K562 (cell line): ENCODE data around the gene PARK7. TPM values are rescaled to one million over a fixed set of nuclear protein-coding genes. Genes with fewer than 3 reads are reported as not detected.

Experiments used
- ATAC-seq: fragments of 200-7000 bp; cut with Tn5 transposase; 3 replicates; pipeline ENCODE4 v1.9.1; 2020; ENCODE audit warnings: moderate library complexity
- BruUV-seq: library from RNA; stranded (reverse); fragments of 400-500 nt; replicated peaks from 2 replicates; lab custom pipeline; 2021; lab: Mats Ljungman, UMichigan
- CTCF ChIA-PET: fragments of 300-600 bp; formaldehyde crosslinking; extraction: SDS; loops from one replicate; lab custom pipeline; 2021; ENCODE audit warnings: low intra/inter-chr PET ratio; lab: Yijun Ruan, JAX
- POLR2A ChIA-PET: fragments of 300-600, 350-650 bp; sonication (Branson Sonifier 250); formaldehyde crosslinking; extraction: SDS; loops from one replicate; lab custom pipeline; 2021; ENCODE audit warnings: antibody characterized with exemption, inconsistent platforms; lab: Yijun Ruan, JAX
- DNase-seq, 4 experiments: peaks; one replicate each; pipeline versions ENCODE4 v3.0.0 to v3.0.0-alpha.2; 2011 to 2018; ENCODE audit warnings: low spot score in 3 of 4, mixed read lengths in 3 of 4; ENCODE audit errors: extremely low read depth in 1 of 4
- FAIRE-seq: peaks from 2 replicates; lab custom pipeline; 2011; peaks lifted over from hg19 to GRCh38; lab: Jason Lieb, UNC
- H2AFZ ChIP-seq: 2 replicates; pipeline ENCODE4 v1.6.0; 2011; ENCODE audit warnings: low read depth, low read length, control low read depth, inconsistent platforms
- H3K27ac ChIP-seq: fragments of 200-600 bp; 3 replicates; pipeline ENCODE4 v1.8.0; 2011; ENCODE audit warnings: low read depth, mild to moderate bottlenecking, control low read depth, inconsistent platforms, low read length, moderate library complexity, mixed read lengths; ENCODE audit errors: extremely low read depth
- H3K27me3 ChIP-seq, 2 experiments: fragments of 300-600 bp in 1 of 2; 2 replicates in 1 of 2; 3 replicates in 1 of 2; pipeline versions ENCODE4 v1.6.0 to v1.8.0; 2011; ENCODE audit warnings: inconsistent platforms in 2 of 2, low read length in 2 of 2, mild to moderate bottlenecking in 1 of 2, mixed read lengths in 1 of 2, moderate library complexity in 1 of 2; ENCODE audit not compliant: control insufficient read depth in 2 of 2, insufficient read depth in 2 of 2
- H3K36me3 ChIP-seq: fragments of 300-600 bp; 3 replicates; pipeline ENCODE4 v1.8.0; 2011; ENCODE audit warnings: mild to moderate bottlenecking, low read length, inconsistent platforms; ENCODE audit not compliant: control insufficient read depth, insufficient read depth
- H3K4me1 ChIP-seq, 2 experiments: fragments of 200-600 bp in 1 of 2; replicated peaks in 1 of 2; 2 replicates in 1 of 2; 3 replicates in 1 of 2; pipeline versions ENCODE4 v1.5.1 to v1.8.0; 2011; ENCODE audit warnings: inconsistent platforms in 2 of 2, low read length in 2 of 2, mild to moderate bottlenecking in 1 of 2, mixed read lengths in 1 of 2, moderate library complexity in 1 of 2; ENCODE audit not compliant: control insufficient read depth in 2 of 2, insufficient read depth in 2 of 2
- H3K4me2 ChIP-seq: 2 replicates; pipeline ENCODE4 v1.6.1; 2011; ENCODE audit warnings: low read length, control low read depth, inconsistent platforms, mixed read lengths; ENCODE audit not compliant: insufficient read depth
- H3K4me3 ChIP-seq: fragments of 200-600 bp; sonication (generic), shearing (Covaris generic); 2 replicates; pipeline ENCODE4 v1.5.1; 2016; ENCODE audit warnings: control low read depth, inconsistent platforms
- H3K79me2 ChIP-seq: fragments of 200-600 bp; 3 replicates; pipeline ENCODE4 v1.8.0; 2011; ENCODE audit warnings: low read length, inconsistent platforms; ENCODE audit not compliant: control insufficient read depth, insufficient read depth
- H3K9ac ChIP-seq, 2 experiments: 2 replicates each; pipeline versions ENCODE4 v1.6.0 to v1.6.1; 2011; ENCODE audit warnings: low read depth in 2 of 2, low read length in 2 of 2, control low read depth in 1 of 2, inconsistent platforms in 1 of 2, mild to moderate bottlenecking in 1 of 2, mixed read lengths in 1 of 2; ENCODE audit not compliant: insufficient read depth in 1 of 2
- H3K9me1 ChIP-seq: one replicate; pipeline ENCODE4 v1.6.0; 2011; ENCODE audit warnings: inconsistent platforms, mild to moderate bottlenecking, low read length, moderate library complexity; ENCODE audit not compliant: control insufficient read depth, insufficient read depth
- H3K9me3 ChIP-seq: replicated peaks from 2 replicates; pipeline ENCODE4 v1.5.1; 2011; ENCODE audit warnings: low read depth, low read length, inconsistent platforms; ENCODE audit not compliant: control insufficient read depth, insufficient read depth
- H4K20me1 ChIP-seq: replicated peaks from 2 replicates; pipeline ENCODE4 v1.6.1; 2011; ENCODE audit warnings: low read length, inconsistent platforms, mixed read lengths; ENCODE audit not compliant: control insufficient read depth, insufficient read depth
- BACH1 ChIP-seq: fragments of 200-800 bp; sonication (Bioruptor generic); IDR thresholded peaks from 2 replicates; pipeline ENCODE4 v1.6.1; 2016; ENCODE audit warnings: missing genetic modification characterization, missing compliant biosample characterization
- C11orf30 ChIP-seq: fragments of 450-650 bp; IDR thresholded peaks from 2 replicates; pipeline ENCODE4 v1.6.1; 2016; ENCODE audit warnings: low read depth, mild to moderate bottlenecking
- CBFA2T3 ChIP-seq: fragments of 450-650 bp; IDR thresholded peaks from 2 replicates; pipeline ENCODE4 v1.6.1; 2017
- CHD2 ChIP-seq: IDR thresholded peaks from 2 replicates; pipeline ENCODE4 v1.6.1; 2011; ENCODE audit warnings: low read depth, low read length
- GABPA ChIP-seq: fragments of 200-800 bp; sonication (Bioruptor generic); conservative IDR thresholded peaks from 2 replicates; pipeline ENCODE4 v1.6.1; 2016; ENCODE audit warnings: low read depth, missing genetic modification characterization, missing compliant biosample characterization
- GTF2F1 ChIP-seq: IDR thresholded peaks from 2 replicates; pipeline ENCODE4 v1.6.1; 2011; ENCODE audit warnings: low read depth, low read length, improper control_type of control experiment
- HCFC1 ChIP-seq: IDR thresholded peaks from 2 replicates; pipeline ENCODE4 v1.6.1; 2012; ENCODE audit warnings: low read depth, low read length, improper control_type of control experiment
- HNRNPLL ChIP-seq: fragments of 200-400 bp; formaldehyde crosslinking; IDR thresholded peaks from 2 replicates; pipeline ENCODE4 v1.6.1; 2017; ENCODE audit warnings: low read length, low read depth, mild to moderate bottlenecking; ENCODE audit not compliant: poor library complexity, severe bottlenecking
- SMAD3 ChIP-seq: fragments of 450-650 bp; formaldehyde crosslinking; conservative IDR thresholded peaks from 2 replicates; pipeline ENCODE4 v1.4.0; 2020; ENCODE audit warnings: mild to moderate bottlenecking
- ZNF239 ChIP-seq: fragments of 250-450 bp; sonication (Bioruptor Pico); IDR thresholded peaks from 2 replicates; pipeline ENCODE4 v1.4.0; 2020; ENCODE audit warnings: mild to moderate bottlenecking
- ZNF274 ChIP-seq: IDR thresholded peaks from 2 replicates; pipeline ENCODE4 v1.6.1; 2011; ENCODE audit warnings: low read depth, mild to moderate bottlenecking, low read length, moderate library complexity, borderline replicate concordance
- WGBS: fragments of 100-300 bp; shearing (Covaris generic); methylation state at CpG from one replicate; pipeline ENCODE4 v1.1.6; 2016; ENCODE audit warnings: low coverage, mixed read lengths; ENCODE audit not compliant: insufficient coverage; ENCODE audit errors: missing lambda C conversion rate; 5-methylcytosine and 5-hydroxymethylcytosine counted together
- in situ Hi-C: fragments of 300-500 bp; cut with MboI; formaldehyde crosslinking; loops from 4 replicates; pipeline ENCODE4 v1.15.0; 2018; ENCODE audit warnings: inconsistent platforms, mixed read lengths
- intact Hi-C: fragments of 100-400 bp; cut with micrococcal nuclease; formaldehyde crosslinking; loops from 2 replicates; pipeline ENCODE4 v1.14.2; 2022
- polyA plus RNA-seq, 8 experiments: library from polyadenylated mRNA; depleted of rRNA in 4 of 8; stranded (reverse) in 5 of 8; unstranded in 3 of 8; fragments of >200 nt; fragmentation: Nextera tagmentation in 2 of 8; fragmentation: Illumina TruSeq in 1 of 8; extraction: Ambion mirVana in 2 of 8; extraction: Trizol in 1 of 8; gene quantifications; 2 replicates each; pipeline versions ENCODE4 v1.2.1 to v1.2.3, GENCODE V29; 2011 to 2014; ENCODE audit warnings: inconsistent platforms in 1 of 8, missing spikeins in 1 of 8
- total RNA-seq, 7 experiments: library from RNA; depleted of rRNA in 6 of 7; stranded (reverse); fragments of >200 nt in 6 of 7; fragmentation: Illumina TruSeq in 2 of 7; extraction: Trizol in 2 of 7; gene quantifications; 2 replicates each; pipeline versions ENCODE4 v1.2.1 to v1.2.3, GENCODE V29; 2011 to 2021; ENCODE audit warnings: low replicate concordance in 1 of 7
- TF ChIP-seq, protein P1 (sequence below): fragments of 250-450 bp; sonication (Bioruptor Pico); IDR thresholded peaks from 2 replicates; pipeline ENCODE4 v1.4.0; 2020; ENCODE audit warnings: borderline replicate concordance
- TF ChIP-seq, protein P2 (sequence below): IDR thresholded peaks from 2 replicates; pipeline ENCODE4 v1.6.1; 2016; ENCODE audit warnings: missing genetic modification characterization, missing compliant biosample characterization
- TF ChIP-seq, protein P3 (sequence below): sonication (generic); formaldehyde crosslinking; IDR thresholded peaks from 2 replicates; pipeline ENCODE4 v1.5.0; 2020; ENCODE audit warnings: missing genetic modification reagents
- TF ChIP-seq, protein P4 (sequence below): fragments of 250-450 bp; sonication (Bioruptor Pico); IDR thresholded peaks from 2 replicates; pipeline ENCODE4 v1.9.0; 2021; ENCODE audit warnings: mild to moderate bottlenecking, inconsistent platforms

PARK7 gene
- total and polyA plus RNA-seq, 9 of the 15 experiments (the other 6 are each of a cell fraction or from before 2014, with no cell fraction given): 374 to 1,298 (median 484) TPM

DNA sequence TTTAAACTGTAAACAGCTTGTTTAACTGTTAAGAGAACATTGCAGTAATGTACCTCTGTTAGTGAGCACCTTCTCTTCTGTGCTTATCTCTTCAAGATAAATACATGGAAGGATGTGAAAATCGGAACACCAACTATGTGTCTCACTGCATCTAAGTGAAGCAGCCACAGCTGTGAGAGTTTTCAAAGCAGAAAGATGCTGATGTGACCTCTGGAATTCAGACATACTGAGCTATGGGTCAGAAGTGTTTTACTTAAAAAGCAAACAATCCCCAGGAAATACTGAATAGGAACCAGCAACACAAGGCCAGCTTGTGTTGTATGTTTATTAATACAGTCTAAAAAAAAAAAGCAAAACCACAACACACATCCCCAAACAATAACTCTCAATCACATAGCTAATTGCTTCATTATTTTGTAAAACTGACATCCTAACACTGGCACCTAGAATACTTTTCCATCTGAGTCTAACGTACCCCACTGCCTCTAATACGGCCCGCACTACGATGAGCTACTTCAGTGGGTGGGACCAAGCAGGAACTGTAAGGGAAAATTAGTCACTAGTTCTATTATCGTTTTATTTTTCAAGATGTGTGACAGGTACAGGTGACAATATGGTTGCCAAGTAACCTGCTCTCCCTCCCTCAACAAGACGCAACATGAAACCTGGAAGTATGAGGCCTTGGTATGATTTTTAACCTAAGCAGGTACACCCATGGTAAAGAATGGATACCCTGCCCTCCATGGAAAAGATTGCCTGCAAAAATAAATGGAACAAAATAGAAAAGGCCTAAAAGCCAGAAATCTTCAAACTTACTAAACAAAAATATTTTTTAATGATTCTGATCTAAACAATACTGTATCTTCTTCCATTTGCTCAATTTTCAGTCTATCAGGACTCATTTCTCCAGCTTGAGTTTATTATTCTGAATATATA is 50.7 kb downstream of the PARK7 start (continued):
- TF ChIP-seq, protein P1, sequence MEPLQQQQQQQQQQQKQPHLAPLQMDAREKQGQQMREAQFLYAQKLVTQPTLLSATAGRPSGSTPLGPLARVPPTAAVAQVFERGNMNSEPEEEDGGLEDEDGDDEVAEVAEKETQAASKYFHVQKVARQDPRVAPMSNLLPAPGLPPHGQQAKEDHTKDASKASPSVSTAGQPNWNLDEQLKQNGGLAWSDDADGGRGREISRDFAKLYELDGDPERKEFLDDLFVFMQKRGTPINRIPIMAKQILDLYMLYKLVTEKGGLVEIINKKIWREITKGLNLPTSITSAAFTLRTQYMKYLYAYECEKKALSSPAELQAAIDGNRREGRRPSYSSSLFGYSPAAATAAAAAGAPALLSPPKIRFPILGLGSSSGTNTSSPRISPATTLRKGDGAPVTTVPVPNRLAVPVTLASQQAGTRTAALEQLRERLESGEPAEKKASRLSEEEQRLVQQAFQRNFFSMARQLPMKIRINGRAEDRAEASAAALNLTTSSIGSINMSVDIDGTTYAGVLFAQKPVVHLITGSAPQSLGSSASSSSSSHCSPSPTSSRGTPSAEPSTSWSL: no peak
- TF ChIP-seq, protein P2, sequence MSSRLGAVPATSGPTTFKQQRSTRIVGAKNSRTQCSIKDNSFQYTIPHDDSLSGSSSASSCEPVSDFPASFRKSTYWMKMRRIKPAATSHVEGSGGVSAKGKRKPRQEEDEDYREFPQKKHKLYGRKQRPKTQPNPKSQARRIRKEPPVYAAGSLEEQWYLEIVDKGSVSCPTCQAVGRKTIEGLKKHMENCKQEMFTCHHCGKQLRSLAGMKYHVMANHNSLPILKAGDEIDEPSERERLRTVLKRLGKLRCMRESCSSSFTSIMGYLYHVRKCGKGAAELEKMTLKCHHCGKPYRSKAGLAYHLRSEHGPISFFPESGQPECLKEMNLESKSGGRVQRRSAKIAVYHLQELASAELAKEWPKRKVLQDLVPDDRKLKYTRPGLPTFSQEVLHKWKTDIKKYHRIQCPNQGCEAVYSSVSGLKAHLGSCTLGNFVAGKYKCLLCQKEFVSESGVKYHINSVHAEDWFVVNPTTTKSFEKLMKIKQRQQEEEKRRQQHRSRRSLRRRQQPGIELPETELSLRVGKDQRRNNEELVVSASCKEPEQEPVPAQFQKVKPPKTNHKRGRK: no peak
- no peak for TF ChIP-seq GABPA

DNA sequence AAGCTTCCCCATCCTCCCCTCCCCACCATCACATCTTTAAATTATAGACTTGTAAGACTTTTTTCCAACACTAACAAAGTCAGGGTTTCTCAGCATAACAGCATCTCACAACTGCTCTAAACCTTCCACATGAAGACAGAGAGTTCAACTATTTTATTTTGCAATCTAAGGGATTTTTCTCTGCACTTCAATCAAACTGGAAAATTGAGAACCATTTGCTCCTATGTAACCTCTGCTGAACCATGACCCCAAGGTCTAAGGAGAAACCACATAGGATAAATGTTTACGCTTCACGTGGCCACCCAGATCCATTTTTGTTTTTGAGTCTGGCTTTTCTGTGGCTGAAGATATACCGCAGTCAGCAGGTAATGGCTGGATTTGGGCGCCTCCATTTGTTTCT is 51.4 kb downstream of the PARK7 start:
- no peaks in the 10 kb centered on the region for H3K27me3 ChIP-seq
- no peak for ATAC-seq
- H3K36me3 ChIP-seq: no peaks in the 10 kb centered on the region
- no TSS peak for BruUV-seq
- H3K4me1 ChIP-seq: peaks cover 0 to 7% of the 10 kb centered on the region in 2 experiments; a peak in 1 of 5 replicates
- H3K9me1 ChIP-seq: no peaks in the 10 kb centered on the region
- no peak overlapping the region for H3K4me3 ChIP-seq
- POLR2A ChIA-PET: no interaction called here
- H4K20me1 ChIP-seq: no peaks in the 10 kb centered on the region; the same call in 1 of the 2 replicates
- no peak overlapping the region for H2AFZ ChIP-seq
- H3K4me2 ChIP-seq: no peak overlapping the region
- H3K9ac ChIP-seq: no peak overlapping the region
- no peaks in the 10 kb centered on the region for H3K79me2 ChIP-seq
- no peak for FAIRE-seq
- H3K9me3 ChIP-seq: no peaks in the 10 kb centered on the region
- 40% methylated on average over 4 of the region's 4 CpGs for WGBS
- intact Hi-C loops (no loop called here), in situ Hi-C loops (loop anchor here (5.0 to 10.0 kb wide), 2 partner anchors 36 to 348 kb away; no protein-coding TSS in a partner anchor)
- no peak for DNase-seq
- CTCF ChIA-PET: no interaction called here
- no peak overlapping the region for H3K27ac ChIP-seq
- no peak for TF ChIP-seq HNRNPLL
- TF ChIP-seq C11orf30: peak; percentile 47
- no peak for TF ChIP-seq GTF2F1
- TF ChIP-seq SMAD3 (CRISPR knock-in tag): no peak
- TF ChIP-seq BACH1 (tag): no peak
- no peak for TF ChIP-seq ZNF274
- TF ChIP-seq, protein P3, sequence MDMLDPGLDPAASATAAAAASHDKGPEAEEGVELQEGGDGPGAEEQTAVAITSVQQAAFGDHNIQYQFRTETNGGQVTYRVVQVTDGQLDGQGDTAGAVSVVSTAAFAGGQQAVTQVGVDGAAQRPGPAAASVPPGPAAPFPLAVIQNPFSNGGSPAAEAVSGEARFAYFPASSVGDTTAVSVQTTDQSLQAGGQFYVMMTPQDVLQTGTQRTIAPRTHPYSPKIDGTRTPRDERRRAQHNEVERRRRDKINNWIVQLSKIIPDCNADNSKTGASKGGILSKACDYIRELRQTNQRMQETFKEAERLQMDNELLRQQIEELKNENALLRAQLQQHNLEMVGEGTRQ (CRISPR knock-in tag): no peak
- no peak for TF ChIP-seq CHD2
- TF ChIP-seq CBFA2T3: no peak
- TF ChIP-seq ZNF239 (CRISPR knock-in tag): no peak
- no peak for TF ChIP-seq HCFC1
- TF ChIP-seq, protein P4, sequence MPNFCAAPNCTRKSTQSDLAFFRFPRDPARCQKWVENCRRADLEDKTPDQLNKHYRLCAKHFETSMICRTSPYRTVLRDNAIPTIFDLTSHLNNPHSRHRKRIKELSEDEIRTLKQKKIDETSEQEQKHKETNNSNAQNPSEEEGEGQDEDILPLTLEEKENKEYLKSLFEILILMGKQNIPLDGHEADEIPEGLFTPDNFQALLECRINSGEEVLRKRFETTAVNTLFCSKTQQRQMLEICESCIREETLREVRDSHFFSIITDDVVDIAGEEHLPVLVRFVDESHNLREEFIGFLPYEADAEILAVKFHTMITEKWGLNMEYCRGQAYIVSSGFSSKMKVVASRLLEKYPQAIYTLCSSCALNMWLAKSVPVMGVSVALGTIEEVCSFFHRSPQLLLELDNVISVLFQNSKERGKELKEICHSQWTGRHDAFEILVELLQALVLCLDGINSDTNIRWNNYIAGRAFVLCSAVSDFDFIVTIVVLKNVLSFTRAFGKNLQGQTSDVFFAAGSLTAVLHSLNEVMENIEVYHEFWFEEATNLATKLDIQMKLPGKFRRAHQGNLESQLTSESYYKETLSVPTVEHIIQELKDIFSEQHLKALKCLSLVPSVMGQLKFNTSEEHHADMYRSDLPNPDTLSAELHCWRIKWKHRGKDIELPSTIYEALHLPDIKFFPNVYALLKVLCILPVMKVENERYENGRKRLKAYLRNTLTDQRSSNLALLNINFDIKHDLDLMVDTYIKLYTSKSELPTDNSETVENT (CRISPR knock-in tag): no peak
